Stomach smooth muscle (tissue), 2 donors: ENCODE measurements around the gene FEV.

ENCODE experiments used
- H3K27ac ChIP-seq: one replicate; pipeline ENCODE4 v1.7.0; 2013; ENCODE audit warnings: mild to moderate bottlenecking, low read length, inconsistent platforms
- H3K27me3 ChIP-seq, 2 donors: one replicate each; pipeline ENCODE4 v1.7.0; 2013; ENCODE audit warnings: low read length in 2 of 2; ENCODE audit not compliant: insufficient read depth in 2 of 2, control insufficient read depth in 1 of 2
- H3K36me3 ChIP-seq, 2 donors: one replicate each; pipeline ENCODE4 v1.7.0; 2013; ENCODE audit warnings: low read length in 2 of 2; ENCODE audit not compliant: control insufficient read depth in 2 of 2, insufficient read depth in 2 of 2
- H3K4me1 ChIP-seq: one replicate; pipeline ENCODE4 v1.7.0; 2013; ENCODE audit warnings: low read length; ENCODE audit not compliant: control insufficient read depth, insufficient read depth
- H3K4me3 ChIP-seq, 2 donors: one replicate each; pipeline ENCODE4 v1.7.0; 2013; ENCODE audit warnings: low read length in 2 of 2
- H3K9ac ChIP-seq, 2 donors: one replicate each; pipeline ENCODE4 v1.7.0; 2013; ENCODE audit warnings: low read length in 2 of 2, mild to moderate bottlenecking in 1 of 2
- H3K9me3 ChIP-seq, 2 donors: one replicate each; pipeline ENCODE4 v1.7.0; 2013; ENCODE audit warnings: low read length in 2 of 2; ENCODE audit not compliant: control insufficient read depth in 2 of 2
- donor health status: healthy.
- donor health status: Pancreatic carcinoma.

Gene FEV

DNA sequence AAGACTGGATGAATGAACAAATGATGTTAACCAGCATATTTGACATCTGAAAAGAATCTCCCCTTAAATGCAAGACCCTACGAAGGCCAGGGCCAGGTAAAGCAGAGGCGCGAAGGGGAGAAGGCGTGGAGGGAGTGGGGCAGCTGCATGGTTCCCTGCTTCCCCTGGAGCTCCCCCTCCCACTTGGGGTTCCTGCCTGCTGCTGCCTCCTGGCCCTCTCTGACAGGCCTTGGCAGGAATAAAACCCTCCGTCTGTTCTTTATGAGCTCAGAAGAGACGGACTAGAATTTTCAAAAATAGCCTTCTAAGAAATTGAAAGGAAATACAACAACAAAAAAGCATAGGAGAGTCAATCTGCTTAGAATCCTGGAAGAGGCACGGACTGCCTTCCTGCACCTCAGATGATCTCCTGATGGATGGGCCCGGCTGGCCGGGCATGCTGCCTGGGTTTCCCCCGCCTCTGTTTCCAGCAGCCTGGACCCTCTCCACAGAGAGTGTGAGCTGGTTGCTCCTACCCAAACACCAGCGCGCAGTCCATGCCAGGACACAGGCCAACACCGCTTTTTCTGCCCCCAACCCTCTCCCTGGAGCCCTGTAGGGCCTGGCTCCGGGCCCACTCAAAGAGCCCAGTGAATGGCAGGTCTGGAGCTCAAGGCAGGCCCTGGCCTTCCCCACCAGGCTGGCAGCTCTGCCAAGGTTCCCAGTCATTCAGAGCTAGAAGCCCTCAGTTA is 32.4 kb upstream of the FEV start:
- Histone ChIP-seq H3K4me1 (peaks cover 8% of the 10 kb centered on the region), H3K9ac (no peak overlapping the region), H3K4me3 (no peak overlapping the region), H3K27ac (no peak overlapping the region), H3K27me3 (peaks cover 6 to 11% of the 10 kb centered on the region in 2 donors), H3K9me3 (no peaks in the 10 kb centered on the region), H3K36me3 (no peaks in the 10 kb centered on the region)

DNA sequence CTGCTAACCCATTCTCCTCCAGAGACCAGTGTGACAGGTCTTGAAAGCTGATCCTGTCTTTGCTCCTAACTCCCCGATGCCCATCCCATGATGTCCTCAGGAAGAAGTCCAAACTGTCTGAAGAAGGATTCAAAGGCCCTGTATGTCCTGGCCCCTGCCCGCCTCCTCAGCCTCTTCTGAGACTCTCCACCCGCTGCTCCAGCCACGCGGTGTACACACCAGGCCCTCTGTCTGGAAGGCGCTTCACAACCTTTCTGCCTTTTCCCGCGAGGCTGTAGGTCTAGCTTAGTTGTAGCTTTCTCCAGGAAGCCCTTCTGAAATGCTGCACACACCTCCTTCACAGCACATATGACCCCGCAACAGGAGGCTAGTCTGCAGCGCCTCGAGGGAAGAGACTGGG is 31.7 kb upstream of the FEV start:
- Histone ChIP-seq H3K9ac (no peak overlapping the region), H3K4me1 (peaks cover 8% of the 10 kb centered on the region), H3K27me3 (peaks cover 6 to 11% of the 10 kb centered on the region in 2 donors), H3K4me3 (no peak overlapping the region), H3K36me3 (no peaks in the 10 kb centered on the region), H3K27ac (no peak overlapping the region), H3K9me3 (no peaks in the 10 kb centered on the region)

DNA sequence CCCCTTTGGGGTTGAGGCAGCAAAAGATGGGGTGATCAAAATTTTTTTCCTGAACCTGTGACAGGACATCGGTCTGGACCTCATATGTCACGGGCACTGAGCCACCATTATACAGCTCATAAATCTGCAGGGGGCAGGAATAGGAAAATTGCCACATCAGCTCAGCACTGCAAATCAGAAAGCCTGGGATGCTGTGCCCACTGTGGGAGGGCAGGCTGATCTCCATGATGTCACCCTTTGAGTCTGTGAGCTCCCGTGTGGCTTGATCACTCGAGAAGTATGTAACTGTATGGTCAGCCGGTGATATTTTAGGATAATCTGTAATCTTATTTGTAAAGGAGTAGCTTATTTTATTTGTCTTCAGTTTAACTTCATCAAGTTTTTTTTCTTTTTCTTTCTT is 25.9 kb upstream of the FEV start:
- Histone ChIP-seq H3K27ac (no peak overlapping the region), H3K27me3 (peaks cover 11 to 23% of the 10 kb centered on the region in 2 donors), H3K9ac (no peak overlapping the region), H3K9me3 (no peaks in the 10 kb centered on the region), H3K4me3 (no peak overlapping the region), H3K36me3 (no peaks in the 10 kb centered on the region), H3K4me1 (no peaks in the 10 kb centered on the region)

DNA sequence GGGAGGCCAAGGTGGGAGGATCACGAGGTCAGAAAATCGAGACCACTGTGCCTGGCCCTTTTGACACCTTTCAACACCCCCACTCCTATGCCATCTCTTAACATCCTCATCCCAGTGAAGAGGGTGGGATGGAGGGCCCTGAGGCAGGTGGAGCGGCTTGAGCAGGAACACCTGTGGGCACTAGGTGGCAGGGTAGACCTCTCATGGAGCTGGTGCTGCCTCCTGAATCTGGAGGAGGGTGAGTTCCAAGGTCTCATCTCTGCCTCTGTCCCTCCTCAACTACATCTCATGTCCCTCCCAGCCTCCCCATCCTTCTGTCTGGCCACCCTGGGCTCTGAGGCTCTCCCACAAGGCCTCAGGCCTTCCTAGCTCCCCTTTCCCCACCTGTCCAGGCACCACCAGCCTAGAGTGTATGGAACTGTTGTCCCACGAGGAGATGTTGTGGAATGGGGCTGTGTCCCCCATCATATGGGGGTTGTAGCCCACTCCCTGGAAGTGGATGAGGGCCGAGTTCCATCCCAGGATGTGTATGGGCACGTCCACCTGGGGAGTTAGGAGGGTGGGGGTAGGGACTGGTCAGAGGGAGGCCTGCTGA is 25.3 kb upstream of the FEV start:
- Histone ChIP-seq H3K36me3 (no peaks in the 10 kb centered on the region), H3K27ac (no peak overlapping the region), H3K9ac (no peak overlapping the region), H3K4me1 (no peaks in the 10 kb centered on the region), H3K4me3 (no peak overlapping the region), H3K27me3 (peaks cover 15 to 27% of the 10 kb centered on the region in 2 donors), H3K9me3 (no peaks in the 10 kb centered on the region)

DNA sequence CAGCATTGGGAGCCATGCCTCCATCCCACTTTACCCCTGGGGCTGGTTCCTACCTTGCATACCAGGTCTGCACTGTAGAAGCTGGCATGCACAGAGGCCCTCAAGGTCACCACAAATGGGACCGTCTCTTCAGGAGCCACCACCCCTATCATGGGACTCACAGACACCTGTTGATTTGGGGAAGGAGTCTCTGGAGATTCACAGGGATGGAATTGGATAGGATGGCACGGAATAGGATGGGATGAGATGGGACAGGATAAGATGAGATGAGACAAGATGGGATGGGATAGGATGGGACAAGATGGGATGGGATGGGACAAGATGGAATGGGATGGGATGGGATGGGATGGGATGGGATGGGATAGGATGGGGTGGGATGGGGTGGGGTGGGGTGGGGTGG is 24.3 kb upstream of the FEV start:
- Histone ChIP-seq H3K4me3 (no peak overlapping the region), H3K27ac (no peak overlapping the region), H3K36me3 (no peaks in the 10 kb centered on the region), H3K4me1 (no peaks in the 10 kb centered on the region), H3K9ac (no peak overlapping the region), H3K27me3 (peaks cover 11 to 21% of the 10 kb centered on the region in 2 donors), H3K9me3 (no peaks in the 10 kb centered on the region)

DNA sequence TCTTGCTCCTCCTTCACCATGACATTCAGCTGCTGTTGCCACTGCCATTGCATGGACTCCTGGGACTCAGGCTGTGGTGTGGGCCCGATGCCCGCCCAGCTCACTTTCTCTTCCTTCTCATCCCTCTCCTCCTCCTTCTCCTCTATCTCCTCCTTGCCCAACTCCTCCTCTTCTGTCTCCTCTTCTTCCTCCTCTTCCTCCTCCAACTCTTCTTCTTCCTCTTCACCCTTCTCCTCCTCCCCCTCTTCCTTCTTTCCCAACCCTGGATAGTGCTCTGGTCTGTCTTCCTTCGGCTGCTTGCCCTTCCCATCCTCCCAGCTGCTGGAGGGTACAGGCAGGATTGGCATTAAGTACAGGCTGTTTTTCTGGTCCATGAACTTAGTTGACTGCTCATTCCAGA is 19.0 kb upstream of the FEV start:
- Histone ChIP-seq H3K9me3 (no peaks in the 10 kb centered on the region), H3K4me1 (peaks cover 19% of the 10 kb centered on the region), H3K27me3 (peaks cover 54 to 64% of the 10 kb centered on the region in 2 donors), H3K9ac (no peak overlapping the region), H3K36me3 (no peaks in the 10 kb centered on the region), H3K4me3 (no peak overlapping the region), H3K27ac (no peak overlapping the region)

DNA sequence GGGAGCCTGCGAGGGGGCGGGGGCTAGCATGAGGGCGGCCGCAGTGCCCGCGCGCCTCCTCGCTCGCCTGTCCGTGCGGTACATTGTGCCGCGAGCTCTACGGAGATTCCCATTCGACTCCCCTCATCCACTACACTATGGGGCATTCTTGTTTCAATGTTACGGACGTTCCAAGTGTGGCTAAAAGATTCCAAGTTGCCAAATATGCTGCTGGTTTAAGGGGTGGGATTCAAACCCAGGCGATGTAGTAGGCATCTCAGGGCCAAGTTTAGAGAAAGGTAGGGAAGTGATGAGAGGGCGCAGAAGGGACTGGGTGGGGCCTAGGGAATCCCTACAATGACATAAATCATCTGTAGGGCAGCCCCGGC is 18.3 kb upstream of the FEV start:
- Histone ChIP-seq H3K4me3 (peak overlapping the region; percentile 8 to 12), H3K36me3 (no peaks in the 10 kb centered on the region), H3K9ac (no peak overlapping the region), H3K27me3 (peaks cover 52 to 68% of the 10 kb centered on the region in 2 donors), H3K27ac (no peak overlapping the region), H3K9me3 (no peaks in the 10 kb centered on the region), H3K4me1 (peaks cover 19% of the 10 kb centered on the region)

DNA sequence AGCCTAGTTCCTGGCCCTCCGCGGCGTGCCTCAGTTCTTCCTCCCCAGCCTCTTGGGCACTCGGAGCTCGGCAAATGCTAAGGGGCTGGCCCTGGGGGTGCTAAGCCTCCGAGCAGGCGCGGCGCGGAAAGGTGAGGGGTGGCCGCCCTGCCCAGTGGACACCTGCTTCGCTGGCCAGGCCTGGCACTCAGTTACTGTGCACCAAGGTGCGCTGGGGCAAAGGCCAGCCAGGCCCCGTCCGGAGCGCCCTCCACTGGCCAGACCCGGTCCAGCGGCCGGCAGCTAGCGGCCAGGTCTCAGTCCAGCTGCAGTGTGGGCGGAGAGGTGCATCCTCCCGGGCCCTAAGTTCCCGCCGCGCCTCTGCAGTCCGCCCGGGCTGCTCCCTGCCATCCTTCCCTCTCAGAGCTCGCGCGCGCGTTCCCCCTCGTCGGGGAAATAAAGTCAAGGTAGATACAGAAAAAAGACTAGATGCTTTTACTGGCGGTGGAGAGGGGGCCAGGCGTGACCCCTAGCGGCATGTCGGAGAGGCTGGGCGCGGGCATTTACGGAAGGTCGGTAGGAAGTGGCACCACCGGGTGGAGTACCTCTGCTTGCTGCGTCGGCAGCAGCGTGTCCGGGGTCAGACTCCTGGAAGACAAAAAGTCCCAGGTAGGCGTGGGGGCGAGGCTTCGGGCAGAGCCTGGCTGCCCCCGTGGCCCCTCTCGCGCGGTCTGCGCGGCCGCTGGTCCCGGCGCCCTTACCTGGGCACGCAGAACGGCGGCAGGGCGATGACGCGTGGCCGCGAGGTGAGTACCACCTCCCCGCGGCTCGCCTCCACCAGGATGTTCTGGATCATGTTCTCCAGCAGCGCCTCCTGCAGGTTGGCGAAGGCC is 17.6 kb upstream of the FEV start:
- no peaks in the 10 kb centered on the region for H3K36me3 ChIP-seq
- H3K9ac ChIP-seq, result no peak overlapping the region
- H3K27ac ChIP-seq, result no peak overlapping the region
- H3K9me3 ChIP-seq, result no peaks in the 10 kb centered on the region
- H3K27me3 ChIP-seq, result peaks cover 52 to 65% of the 10 kb centered on the region in 2 donors
- peak overlapping the region; percentile 8 to 12 for H3K4me3 ChIP-seq
- peaks cover 19% of the 10 kb centered on the region for H3K4me1 ChIP-seq

DNA sequence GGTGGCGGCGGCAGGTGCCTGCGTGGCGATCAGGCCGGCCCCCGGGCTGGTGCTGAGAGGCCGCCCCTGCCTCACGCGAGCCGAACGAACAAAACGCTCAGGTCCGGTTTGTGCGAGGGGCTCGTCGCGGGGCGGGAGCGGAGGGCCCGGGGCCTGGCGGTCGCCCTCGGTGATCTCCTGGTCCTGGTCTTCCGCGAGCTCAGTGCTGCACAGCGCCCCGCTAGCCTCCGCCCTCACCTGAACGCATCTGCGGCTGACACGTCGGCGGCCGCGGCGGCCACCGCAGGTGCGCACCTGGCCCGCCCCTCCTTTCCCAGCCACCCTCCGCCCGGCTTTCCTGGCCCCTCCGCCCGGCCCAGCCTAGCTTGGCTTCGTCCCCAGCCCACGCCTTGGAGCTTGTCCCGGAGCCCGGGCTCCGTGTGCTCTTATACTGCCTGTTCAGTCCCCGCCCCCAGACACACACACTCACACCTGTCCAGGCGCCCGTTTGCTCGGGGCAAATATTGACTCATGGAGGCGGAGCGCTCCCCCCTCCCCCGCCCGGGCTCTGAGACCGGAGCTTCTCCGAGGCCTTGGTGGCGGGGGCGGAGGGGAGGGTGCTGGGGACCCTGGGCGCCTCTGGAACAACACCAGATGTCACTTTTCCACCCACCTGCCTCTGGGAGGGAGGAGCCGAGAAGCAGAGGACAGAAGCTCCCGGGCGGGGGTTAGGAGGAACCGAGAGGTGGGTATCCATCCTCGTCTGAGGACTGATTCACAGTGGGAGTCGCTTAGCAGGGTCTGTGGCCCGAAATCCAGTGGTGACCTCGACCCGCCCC is 16.8 kb upstream of the FEV start:
- no peak overlapping the region for H3K9ac ChIP-seq
- no peaks in the 10 kb centered on the region for H3K36me3 ChIP-seq
- peaks cover 52 to 63% of the 10 kb centered on the region in 2 donors for H3K27me3 ChIP-seq
- H3K27ac ChIP-seq, result no peak overlapping the region
- H3K4me1 ChIP-seq, result peaks cover 19% of the 10 kb centered on the region
- no peaks in the 10 kb centered on the region for H3K9me3 ChIP-seq
- H3K4me3 ChIP-seq, result no peak overlapping the region

DNA sequence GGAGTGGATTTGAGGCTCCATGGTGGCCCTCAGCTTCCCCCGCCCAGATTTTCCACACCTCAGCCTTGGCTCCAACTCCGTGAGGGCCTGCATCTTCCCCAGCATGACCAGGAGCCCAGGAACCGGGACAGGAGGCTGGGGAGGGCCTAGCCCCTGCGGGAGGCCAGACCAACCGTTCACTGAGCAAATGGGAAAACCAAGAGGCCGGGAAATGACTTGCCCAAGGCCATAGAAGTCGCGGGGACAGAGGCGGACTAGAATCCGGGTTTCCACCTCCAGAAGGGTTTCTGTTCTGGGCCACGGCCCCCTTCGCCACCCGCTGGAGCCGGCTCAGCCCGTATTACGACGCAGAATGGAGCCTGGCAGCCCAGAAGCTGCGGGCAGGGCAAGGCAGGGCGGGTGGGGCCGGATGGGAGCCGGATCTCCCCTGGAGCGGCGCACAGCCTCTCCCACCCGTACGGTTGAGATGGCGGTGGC is 16.2 kb upstream of the FEV start:
- Histone ChIP-seq H3K9ac (no peak overlapping the region), H3K4me3 (no peak overlapping the region), H3K36me3 (no peaks in the 10 kb centered on the region), H3K27me3 (peaks cover 57 to 64% of the 10 kb centered on the region in 2 donors), H3K27ac (no peak overlapping the region), H3K9me3 (no peaks in the 10 kb centered on the region), H3K4me1 (peaks cover 21% of the 10 kb centered on the region)
